Lung (tissue), 16 donors: Measurements from ENCODE around the gene ATM. TPM values are rescaled to one million over a fixed set of nuclear protein-coding genes. Genes with fewer than 3 reads are reported as not detected.

ENCODE experiments used
- ATAC-seq: fragments of 200-7000 bp; cut with Tn5 transposase; one replicate; pipeline ENCODE4 v1.9.1; 2020; ENCODE audit warnings: moderate number of reproducible peaks; ENCODE audit not compliant: insufficient read depth, low FRiP score
- DNase-seq, 3 donors: peaks; one replicate each; pipeline ENCODE4 v3.0.0-alpha.2; 2013 to 2017
- H3K27ac ChIP-seq, 2 donors: one replicate each; pipeline ENCODE4 v1.5.1; 2013; ENCODE audit warnings: mild to moderate bottlenecking in 2 of 2, moderate library complexity in 2 of 2, control low read depth in 1 of 2, inconsistent platforms in 1 of 2, low read depth in 1 of 2, low read length in 1 of 2
- H3K27me3 ChIP-seq, 3 donors: one replicate each; pipeline ENCODE4 v1.5.1; 2013; ENCODE audit warnings: low read length in 2 of 3; ENCODE audit not compliant: control insufficient read depth in 3 of 3, insufficient read depth in 3 of 3
- H3K36me3 ChIP-seq, 4 donors: one replicate each; pipeline ENCODE4 v1.5.1; 2013; ENCODE audit warnings: low read length in 4 of 4, mild to moderate bottlenecking in 1 of 4, moderate library complexity in 1 of 4; ENCODE audit not compliant: control insufficient read depth in 4 of 4, insufficient read depth in 4 of 4
- H3K4me1 ChIP-seq, 5 donors: one replicate each; pipeline ENCODE4 v1.5.1; 2013; ENCODE audit warnings: low read length in 5 of 5, mild to moderate bottlenecking in 2 of 5, moderate library complexity in 1 of 5; ENCODE audit not compliant: control insufficient read depth in 5 of 5, insufficient read depth in 5 of 5
- H3K4me3 ChIP-seq: one replicate; pipeline ENCODE4 v1.5.1; 2013; ENCODE audit warnings: mild to moderate bottlenecking, control low read depth, moderate library complexity
- H3K9ac ChIP-seq, 2 donors: one replicate each; pipeline ENCODE4 v1.5.1; 2013; ENCODE audit warnings: low read length in 2 of 2, control low read depth in 1 of 2; ENCODE audit not compliant: insufficient read depth in 1 of 2
- H3K9me3 ChIP-seq, 4 donors: one replicate each; pipeline ENCODE4 v1.5.1; 2013; ENCODE audit warnings: low read length in 3 of 4, mild to moderate bottlenecking in 1 of 4, moderate library complexity in 1 of 4; ENCODE audit not compliant: control insufficient read depth in 4 of 4, insufficient read depth in 3 of 4
- WGBS, 2 donors: extraction: QIAGEN DNeasy Blood & Tissue Kit; methylation state at CpG; one replicate each; pipeline ENCODE4 v1.1.7; 2013; 5-methylcytosine and 5-hydroxymethylcytosine counted together
- long read RNA-seq, 5 donors: transcript quantifications; one replicate each; lab custom pipeline, GENCODE V29; 2026
- polyA plus RNA-seq, 2 donors: library from polyadenylated mRNA; stranded (reverse); fragments of 200-250 nt; gene quantifications; one replicate each; pipeline ENCODE4 v1.2.1, GENCODE V29; 2013
- total RNA-seq, 2 donors: library from RNA; depleted of rRNA in 1 of 2; stranded (reverse); fragments of >200 nt in 1 of 2; gene quantifications; one replicate each; pipeline ENCODE4 v1.2.1, GENCODE V29; 2014 to 2021
- TF ChIP-seq, protein P1 (sequence below): IDR thresholded peaks from 2 replicates; pipeline ENCODE4 v1.5.1; 2012; ENCODE audit warnings: mild to moderate bottlenecking; ENCODE audit errors: control extremely low read depth, extremely low read depth
- donor health status: control.
- donor health status: control.
- donor health status: Bipolar disorder and iron deficiency.
- donor health status: healthy.
- donor health status: DM: yes; HTN: yes; CAD: no.

Gene ATM, protein sequence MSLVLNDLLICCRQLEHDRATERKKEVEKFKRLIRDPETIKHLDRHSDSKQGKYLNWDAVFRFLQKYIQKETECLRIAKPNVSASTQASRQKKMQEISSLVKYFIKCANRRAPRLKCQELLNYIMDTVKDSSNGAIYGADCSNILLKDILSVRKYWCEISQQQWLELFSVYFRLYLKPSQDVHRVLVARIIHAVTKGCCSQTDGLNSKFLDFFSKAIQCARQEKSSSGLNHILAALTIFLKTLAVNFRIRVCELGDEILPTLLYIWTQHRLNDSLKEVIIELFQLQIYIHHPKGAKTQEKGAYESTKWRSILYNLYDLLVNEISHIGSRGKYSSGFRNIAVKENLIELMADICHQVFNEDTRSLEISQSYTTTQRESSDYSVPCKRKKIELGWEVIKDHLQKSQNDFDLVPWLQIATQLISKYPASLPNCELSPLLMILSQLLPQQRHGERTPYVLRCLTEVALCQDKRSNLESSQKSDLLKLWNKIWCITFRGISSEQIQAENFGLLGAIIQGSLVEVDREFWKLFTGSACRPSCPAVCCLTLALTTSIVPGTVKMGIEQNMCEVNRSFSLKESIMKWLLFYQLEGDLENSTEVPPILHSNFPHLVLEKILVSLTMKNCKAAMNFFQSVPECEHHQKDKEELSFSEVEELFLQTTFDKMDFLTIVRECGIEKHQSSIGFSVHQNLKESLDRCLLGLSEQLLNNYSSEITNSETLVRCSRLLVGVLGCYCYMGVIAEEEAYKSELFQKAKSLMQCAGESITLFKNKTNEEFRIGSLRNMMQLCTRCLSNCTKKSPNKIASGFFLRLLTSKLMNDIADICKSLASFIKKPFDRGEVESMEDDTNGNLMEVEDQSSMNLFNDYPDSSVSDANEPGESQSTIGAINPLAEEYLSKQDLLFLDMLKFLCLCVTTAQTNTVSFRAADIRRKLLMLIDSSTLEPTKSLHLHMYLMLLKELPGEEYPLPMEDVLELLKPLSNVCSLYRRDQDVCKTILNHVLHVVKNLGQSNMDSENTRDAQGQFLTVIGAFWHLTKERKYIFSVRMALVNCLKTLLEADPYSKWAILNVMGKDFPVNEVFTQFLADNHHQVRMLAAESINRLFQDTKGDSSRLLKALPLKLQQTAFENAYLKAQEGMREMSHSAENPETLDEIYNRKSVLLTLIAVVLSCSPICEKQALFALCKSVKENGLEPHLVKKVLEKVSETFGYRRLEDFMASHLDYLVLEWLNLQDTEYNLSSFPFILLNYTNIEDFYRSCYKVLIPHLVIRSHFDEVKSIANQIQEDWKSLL (N-terminal part only)
- total RNA-seq (100 to 1,000 TPM in 1 of 2 donors, 10 to 100 TPM in 1; 42.7 to 165 TPM), polyA plus RNA-seq (10 to 100 TPM; 14.9 to 17.0 TPM)
- long read RNA-seq, donor 1, partial matches to known transcripts = 19 of 19 reads
- long read RNA-seq, donor 1, other reads (novel, unspliced or antisense) = 0 of 19 reads
- long read RNA-seq, donor 2 = 0 reads
- long read RNA-seq, donor 3 = 0 reads
- long read RNA-seq, donor 4, partial matches to known transcripts = 0 of 1 reads
- long read RNA-seq, donor 4, other reads (novel, unspliced or antisense) = 0 of 1 reads
- long read RNA-seq, donor 5, full-length matches to known transcripts = 2 of 2 reads
- long read RNA-seq, donor 5, partial matches to known transcripts = 0 of 2 reads
- long read RNA-seq, donor 5, other reads (novel, unspliced or antisense) = 0 of 2 reads

DNA sequence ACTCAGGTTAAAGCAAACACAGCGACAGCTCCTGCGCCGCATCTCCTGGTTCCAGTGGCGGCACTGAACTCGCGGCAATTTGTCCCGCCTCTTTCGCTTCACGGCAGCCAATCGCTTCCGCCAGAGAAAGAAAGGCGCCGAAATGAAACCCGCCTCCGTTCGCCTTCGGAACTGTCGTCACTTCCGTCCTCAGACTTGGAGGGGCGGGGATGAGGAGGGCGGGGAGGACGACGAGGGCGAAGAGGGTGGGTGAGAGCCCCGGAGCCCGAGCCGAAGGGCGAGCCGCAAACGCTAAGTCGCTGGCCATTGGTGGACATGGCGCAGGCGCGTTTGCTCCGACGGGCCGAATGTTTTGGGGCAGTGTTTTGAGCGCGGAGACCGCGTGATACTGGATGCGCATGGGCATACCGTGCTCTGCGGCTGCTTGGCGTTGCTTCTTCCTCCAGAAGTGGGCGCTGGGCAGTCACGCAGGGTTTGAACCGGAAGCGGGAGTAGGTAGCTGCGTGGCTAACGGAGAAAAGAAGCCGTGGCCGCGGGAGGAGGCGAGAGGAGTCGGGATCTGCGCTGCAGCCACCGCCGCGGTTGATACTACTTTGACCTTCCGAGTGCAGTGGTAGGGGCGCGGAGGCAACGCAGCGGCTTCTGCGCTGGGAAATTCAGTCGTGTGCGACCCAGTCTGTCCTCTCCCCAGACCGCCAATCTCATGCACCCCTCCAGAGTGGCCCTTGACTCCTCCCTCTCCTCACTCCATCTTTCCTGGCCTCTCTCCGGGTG, at the start of gene ATM, which contains the start of gene NPAT:
TSS of gene ATM (plus strand) at position 494 of the 774 bp plus-strand sequence. CDS start 4,558 bp downstream, outside the sequence.
TSS of gene NPAT (minus strand) at position 65 of the 774 bp plus-strand sequence. CDS start 102 bp downstream, outside the sequence.
- ATAC-seq (peak; percentile 97), DNase-seq (peak; percentile 99 to 100 (median 100))
- Histone ChIP-seq H3K9me3 (no peaks in the 10 kb centered on the region), H3K27ac (peak within 1 kb of the TSS; percentile 87 to 99), H3K4me3 (peak within 1 kb of the TSS; percentile 89), H3K9ac (peak within 1 kb of the TSS; percentile 86 to 99), H3K27me3 (no peaks in the 10 kb centered on the region), H3K4me1 (peaks cover 3 to 27% (median 18%) of the 10 kb centered on the region in 5 donors), H3K36me3 (peaks cover 0 to 4% (median 0%) of the 10 kb centered on the region in 4 donors)
- TF ChIP-seq, protein P1, sequence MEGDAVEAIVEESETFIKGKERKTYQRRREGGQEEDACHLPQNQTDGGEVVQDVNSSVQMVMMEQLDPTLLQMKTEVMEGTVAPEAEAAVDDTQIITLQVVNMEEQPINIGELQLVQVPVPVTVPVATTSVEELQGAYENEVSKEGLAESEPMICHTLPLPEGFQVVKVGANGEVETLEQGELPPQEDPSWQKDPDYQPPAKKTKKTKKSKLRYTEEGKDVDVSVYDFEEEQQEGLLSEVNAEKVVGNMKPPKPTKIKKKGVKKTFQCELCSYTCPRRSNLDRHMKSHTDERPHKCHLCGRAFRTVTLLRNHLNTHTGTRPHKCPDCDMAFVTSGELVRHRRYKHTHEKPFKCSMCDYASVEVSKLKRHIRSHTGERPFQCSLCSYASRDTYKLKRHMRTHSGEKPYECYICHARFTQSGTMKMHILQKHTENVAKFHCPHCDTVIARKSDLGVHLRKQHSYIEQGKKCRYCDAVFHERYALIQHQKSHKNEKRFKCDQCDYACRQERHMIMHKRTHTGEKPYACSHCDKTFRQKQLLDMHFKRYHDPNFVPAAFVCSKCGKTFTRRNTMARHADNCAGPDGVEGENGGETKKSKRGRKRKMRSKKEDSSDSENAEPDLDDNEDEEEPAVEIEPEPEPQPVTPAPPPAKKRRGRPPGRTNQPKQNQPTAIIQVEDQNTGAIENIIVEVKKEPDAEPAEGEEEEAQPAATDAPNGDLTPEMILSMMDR = peak; percentile 60
- 0% methylated on average over 69 to 70 of the region's 70 CpGs for WGBS, 2 donors

DNA sequence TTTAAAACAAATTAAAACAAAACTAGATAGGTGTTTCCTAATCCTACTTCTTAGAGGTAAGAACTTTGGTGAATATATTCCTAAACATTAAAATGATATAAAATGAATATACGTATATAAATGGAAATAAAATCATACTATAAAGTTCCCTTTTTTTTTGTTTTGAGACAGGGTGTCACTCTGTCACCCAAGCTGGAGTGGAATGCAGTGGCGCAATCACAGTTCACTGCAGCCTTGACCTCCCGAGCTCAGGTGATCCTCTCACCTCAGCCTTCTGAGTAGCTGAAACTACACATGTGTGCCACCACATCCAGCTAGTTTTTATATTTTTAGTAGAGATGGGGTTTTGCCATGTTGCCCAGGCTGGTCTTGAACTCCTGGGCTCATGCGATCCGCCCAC, 45.3 kb upstream of the ATM start:
- DNase-seq (no peak), ATAC-seq (no peak)
- Histone ChIP-seq H3K27ac (no peak overlapping the region), H3K4me1 (no peaks in the 10 kb centered on the region), H3K9me3 (no peaks in the 10 kb centered on the region), H3K4me3 (no peak overlapping the region), H3K27me3 (no peaks in the 10 kb centered on the region), H3K36me3 (peaks cover 10 to 18% (median 15%) of the 10 kb centered on the region in 4 donors), H3K9ac (no peak overlapping the region)
- 86 to 96% methylated on average over 5 of the region's 5 CpGs for WGBS, 2 donors
- TF ChIP-seq, protein P1 = no peak
